Esophagus muscularis mucosa (tissue), 4 donors: ENCODE results near the gene PLA2G4B. TPM values are rescaled to one million over a fixed set of nuclear protein-coding genes. Genes with fewer than 3 reads are reported as not detected.

ENCODE experiments used
- DNase-seq: peaks from one replicate; pipeline ENCODE4 v3.0.0-alpha.2; 2017; ENCODE audit errors: extremely low spot score
- H3K27ac ChIP-seq, 4 donors: fragments of 200-600 bp; sonication (generic); replicated peaks in 1 of 4; 1 replicate in 3 of 4; 2 replicates in 1 of 4; pipeline ENCODE4 v1.5.1; 2016 to 2019; ENCODE audit warnings: mild to moderate bottlenecking in 1 of 4
- H3K27me3 ChIP-seq, 4 donors: fragments of 200-600 bp; sonication (generic); one replicate each; pipeline versions ENCODE4 v1.5.1 to v1.6.0; 2016 to 2019
- H3K36me3 ChIP-seq, 4 donors: fragments of 200-600 bp; sonication (generic); one replicate each; pipeline ENCODE4 v1.5.1; 2016 to 2019
- H3K4me1 ChIP-seq, 4 donors: fragments of 200-600 bp; sonication (generic); one replicate each; pipeline ENCODE4 v1.5.1; 2016 to 2019
- H3K4me3 ChIP-seq, 4 donors: fragments of 200-600 bp; sonication (generic); 1 replicate in 2 of 4; 2 replicates in 2 of 4; pipeline ENCODE4 v1.5.1; 2016 to 2019; ENCODE audit warnings: mild to moderate bottlenecking in 4 of 4, moderate library complexity in 1 of 4
- H3K9me3 ChIP-seq, 4 donors: fragments of 200-600 bp; sonication (generic); 1 replicate in 3 of 4; 2 replicates in 1 of 4; pipeline ENCODE4 v1.5.1; 2016 to 2019
- EP300 ChIP-seq: sonication (generic); formaldehyde crosslinking; IDR thresholded peaks from one replicate; pipeline ENCODE4 v1.6.1; 2017; ENCODE audit warnings: antibody characterized with exemption
- POLR2A ChIP-seq: fragments of 450-650 bp; IDR thresholded peaks from one replicate; pipeline ENCODE4 v1.6.1; 2017; ENCODE audit warnings: antibody characterized with exemption, moderate library complexity, mild to moderate bottlenecking, low read depth
- POLR2AphosphoS5 ChIP-seq, 2 donors: sonication (generic); formaldehyde crosslinking; IDR thresholded peaks; one replicate each; pipeline ENCODE4 v1.6.1; 2017; ENCODE audit warnings: antibody characterized with exemption in 2 of 2
- WGBS: methylation state at CpG from one replicate; pipeline ENCODE4 v1.1.5; 2018; 5-methylcytosine and 5-hydroxymethylcytosine counted together
- intact Hi-C: fragments of 100-400 bp; cut with DNase I; formaldehyde crosslinking; loops from one replicate; pipeline ENCODE4 v1.15.1; 2023
- total RNA-seq, 4 donors: library from RNA; depleted of rRNA; stranded (reverse); fragments of >200 nt; gene quantifications; one replicate each; pipeline versions ENCODE4 v1.1.0 to v1.2.1, GENCODE V29; 2016
- TF ChIP-seq, protein P1 (sequence below), 3 experiments: fragments of 200-600 bp in 2 of 3; fragments of 450-650 bp in 1 of 3; sonication (generic) in 2 of 3; IDR thresholded peaks; one replicate each; pipeline ENCODE4 v1.5.1; 2017 to 2019; ENCODE audit warnings: antibody characterized with exemption in 3 of 3, mild to moderate bottlenecking in 2 of 3, moderate library complexity in 1 of 3

The PLA2G4B gene
- total RNA-seq, 4 donors from 2014 or later: 0.91 to 6.6 (median 2.5) TPM

DNA sequence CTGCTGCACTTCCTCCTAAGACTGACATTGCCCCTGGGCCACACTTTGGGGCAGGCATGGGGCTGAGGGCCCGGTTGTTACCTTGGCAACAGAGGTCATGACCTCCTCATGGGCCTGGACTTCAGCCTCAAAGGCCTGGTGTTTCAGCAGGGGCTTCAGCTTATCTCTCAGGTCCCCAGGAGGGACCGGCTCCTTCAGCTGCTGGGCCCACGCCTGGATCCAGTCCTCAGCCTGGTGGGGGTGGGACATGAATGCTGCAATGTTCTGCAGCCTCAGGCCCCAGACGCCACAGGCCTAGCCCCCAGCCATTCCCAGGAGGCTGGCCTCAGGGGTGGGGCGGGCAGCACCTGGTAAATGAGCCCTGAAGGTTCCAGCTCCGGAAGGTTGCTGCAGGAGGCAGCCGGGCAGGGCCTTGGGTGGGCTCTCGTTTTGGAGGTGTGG lies 27.6 kb downstream of the PLA2G4B start:
- no peak overlapping the region for H3K27ac ChIP-seq
- no peaks in the 10 kb centered on the region for H3K9me3 ChIP-seq
- H3K27me3 ChIP-seq: no peaks in the 10 kb centered on the region
- H3K36me3 ChIP-seq: no peaks in the 10 kb centered on the region
- intact Hi-C loops: no loop called here
- no peak for TF ChIP-seq POLR2AphosphoS5 (IDR thresholded peaks at IDR 0.05)
- TF ChIP-seq EP300: no peak
- TF ChIP-seq POLR2A: no peak
- TF ChIP-seq, protein P1, sequence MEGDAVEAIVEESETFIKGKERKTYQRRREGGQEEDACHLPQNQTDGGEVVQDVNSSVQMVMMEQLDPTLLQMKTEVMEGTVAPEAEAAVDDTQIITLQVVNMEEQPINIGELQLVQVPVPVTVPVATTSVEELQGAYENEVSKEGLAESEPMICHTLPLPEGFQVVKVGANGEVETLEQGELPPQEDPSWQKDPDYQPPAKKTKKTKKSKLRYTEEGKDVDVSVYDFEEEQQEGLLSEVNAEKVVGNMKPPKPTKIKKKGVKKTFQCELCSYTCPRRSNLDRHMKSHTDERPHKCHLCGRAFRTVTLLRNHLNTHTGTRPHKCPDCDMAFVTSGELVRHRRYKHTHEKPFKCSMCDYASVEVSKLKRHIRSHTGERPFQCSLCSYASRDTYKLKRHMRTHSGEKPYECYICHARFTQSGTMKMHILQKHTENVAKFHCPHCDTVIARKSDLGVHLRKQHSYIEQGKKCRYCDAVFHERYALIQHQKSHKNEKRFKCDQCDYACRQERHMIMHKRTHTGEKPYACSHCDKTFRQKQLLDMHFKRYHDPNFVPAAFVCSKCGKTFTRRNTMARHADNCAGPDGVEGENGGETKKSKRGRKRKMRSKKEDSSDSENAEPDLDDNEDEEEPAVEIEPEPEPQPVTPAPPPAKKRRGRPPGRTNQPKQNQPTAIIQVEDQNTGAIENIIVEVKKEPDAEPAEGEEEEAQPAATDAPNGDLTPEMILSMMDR (IDR thresholded peaks at IDR 0.05): no peak
- DNase-seq: no peak
- H3K4me3 ChIP-seq: no peak overlapping the region
- no peaks in the 10 kb centered on the region for H3K4me1 ChIP-seq
- WGBS: 77% methylated on average over 4 of the region's 8 CpGs

- Histone ChIP-seq H3K4me3 (no peak overlapping the region), H3K36me3 (no peaks in the 10 kb centered on the region), H3K9me3 (no peaks in the 10 kb centered on the region), H3K27me3 (no peaks in the 10 kb centered on the region), H3K4me1 (no peaks in the 10 kb centered on the region), H3K27ac (no peak overlapping the region)
- intact Hi-C loops: no loop called here
- DNase-seq: no peak
- WGBS: 88% methylated on average over 17 of the region's 25 CpGs
- TF ChIP-seq EP300 (no peak), POLR2AphosphoS5 (IDR thresholded peaks at IDR 0.05) (no peak), POLR2A (no peak)
- TF ChIP-seq, protein P1 (IDR thresholded peaks at IDR 0.05): no peak
Measured at GRCh38 chr15:41866872-41867579, 28.4 kb downstream of the PLA2G4B start.

DNA sequence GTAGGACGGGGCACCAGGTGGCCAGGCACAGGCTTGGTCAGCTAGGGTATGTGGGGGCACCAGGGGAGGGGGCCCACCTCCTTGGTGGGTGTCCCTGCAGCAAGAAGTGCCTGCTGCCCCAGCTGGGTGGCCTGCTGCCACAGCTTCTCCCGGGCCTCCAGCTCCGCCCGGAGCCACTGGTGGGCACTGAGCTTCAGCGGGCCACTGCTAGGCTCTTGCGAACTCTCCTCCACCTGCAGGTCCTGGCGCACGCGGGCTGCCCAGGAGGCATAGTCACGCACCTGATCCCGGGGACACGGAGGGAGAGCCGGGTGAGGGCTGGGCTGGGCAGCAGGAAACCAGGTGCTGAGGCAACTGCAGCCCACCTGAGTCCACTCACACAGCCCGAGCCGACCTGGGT lies 29.7 kb downstream of the PLA2G4B start:
- Histone ChIP-seq H3K27ac (no peak overlapping the region), H3K4me3 (no peak overlapping the region), H3K4me1 (no peaks in the 10 kb centered on the region), H3K9me3 (no peaks in the 10 kb centered on the region), H3K36me3 (no peaks in the 10 kb centered on the region), H3K27me3 (no peaks in the 10 kb centered on the region)
- intact Hi-C loops: no loop called here
- 94% methylated on average over 7 of the region's 15 CpGs for WGBS
- TF ChIP-seq EP300: no peak
- no peak for TF ChIP-seq POLR2AphosphoS5 (IDR thresholded peaks at IDR 0.05)
- no peak for TF ChIP-seq POLR2A
- TF ChIP-seq, protein P1 (IDR thresholded peaks at IDR 0.05): no peak
- no peak for DNase-seq

GRCh38 chr15:41869770-41870688 lies 31.4 kb downstream of the PLA2G4B start:
- TF ChIP-seq POLR2AphosphoS5 (IDR thresholded peaks at IDR 0.05) (no peak), POLR2A (no peak), EP300 (no peak)
- TF ChIP-seq, protein P1 (IDR thresholded peaks at IDR 0.05): no peak
- DNase-seq: no peak
- intact Hi-C loops: no loop called here
- Histone ChIP-seq H3K27ac (no peak overlapping the region), H3K4me3 (no peak overlapping the region), H3K27me3 (no peaks in the 10 kb centered on the region), H3K36me3 (no peaks in the 10 kb centered on the region), H3K4me1 (no peaks in the 10 kb centered on the region), H3K9me3 (no peaks in the 10 kb centered on the region)
- 92% methylated on average over 24 of the region's 42 CpGs for WGBS
